Thoracic aorta (tissue), 2 donors: ENCODE data around the gene PRR18. TPM values are rescaled to one million over a fixed set of nuclear protein-coding genes. Genes with fewer than 3 reads are reported as not detected.

Experiments used
- ATAC-seq: fragments of 150-250 bp; one replicate; pipeline ENCODE4 v1.8.0; 2017; ENCODE audit warnings: low read depth; ENCODE audit not compliant: insufficient number of reproducible peaks, low FRiP score
- DNase-seq: peaks from one replicate; pipeline ENCODE4 v3.0.0-alpha.2; 2020; ENCODE audit warnings: low spot score
- H3K27ac ChIP-seq, 2 donors: fragments of 200-600 bp; sonication (generic); 1 replicate in 1 of 2; 2 replicates in 1 of 2; pipeline ENCODE4 v1.5.1; 2016; ENCODE audit warnings: mild to moderate bottlenecking in 2 of 2, moderate library complexity in 2 of 2
- H3K27me3 ChIP-seq: fragments of 200-600 bp; sonication (generic); replicated peaks from 2 replicates; pipeline ENCODE4 v1.6.0; 2016; ENCODE audit warnings: mild to moderate bottlenecking; ENCODE audit not compliant: insufficient read depth
- H3K36me3 ChIP-seq: fragments of 200-600 bp; sonication (generic); one replicate; pipeline ENCODE4 v1.5.1; 2016
- H3K4me1 ChIP-seq, 2 donors: fragments of 200-600 bp; sonication (generic); 1 replicate in 1 of 2; 2 replicates in 1 of 2; pipeline versions ENCODE4 v1.5.1 to v1.6.0; 2016; ENCODE audit warnings: low read depth in 2 of 2, mild to moderate bottlenecking in 1 of 2; ENCODE audit not compliant: control insufficient read depth in 1 of 2
- H3K4me3 ChIP-seq: fragments of 200-600 bp; sonication (generic); 2 replicates; pipeline ENCODE4 v1.5.1; 2016; ENCODE audit warnings: mild to moderate bottlenecking
- H3K9me3 ChIP-seq: fragments of 200-600 bp; sonication (generic); 2 replicates; pipeline ENCODE4 v1.5.1; 2016
- total RNA-seq, 2 donors: library from RNA; depleted of rRNA; stranded (reverse); fragments of >200 nt; gene quantifications; one replicate each; pipeline versions ENCODE4 v1.1.0 to v1.2.3, GENCODE V29; 2016
- TF ChIP-seq, protein P1 (sequence below): fragments of 200-600 bp; sonication (generic); IDR thresholded peaks from one replicate; pipeline ENCODE4 v1.5.1; 2019; ENCODE audit warnings: antibody characterized with exemption

The PRR18 gene, protein sequence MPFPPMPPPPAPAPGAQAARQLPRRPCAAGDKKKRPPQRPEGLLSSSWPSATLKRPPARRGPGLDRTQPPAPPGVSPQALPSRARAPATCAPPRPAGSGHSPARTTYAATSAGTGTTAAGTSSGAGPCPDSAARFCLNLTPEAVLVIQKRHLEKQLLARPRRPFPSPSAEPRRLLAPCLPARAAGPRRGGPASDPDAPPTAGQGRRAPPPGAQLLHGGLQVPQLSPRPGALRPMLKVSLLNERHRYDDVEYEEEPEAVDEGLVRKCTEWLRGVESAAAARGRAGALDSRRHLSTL
- total RNA-seq, result not detected

DNA sequence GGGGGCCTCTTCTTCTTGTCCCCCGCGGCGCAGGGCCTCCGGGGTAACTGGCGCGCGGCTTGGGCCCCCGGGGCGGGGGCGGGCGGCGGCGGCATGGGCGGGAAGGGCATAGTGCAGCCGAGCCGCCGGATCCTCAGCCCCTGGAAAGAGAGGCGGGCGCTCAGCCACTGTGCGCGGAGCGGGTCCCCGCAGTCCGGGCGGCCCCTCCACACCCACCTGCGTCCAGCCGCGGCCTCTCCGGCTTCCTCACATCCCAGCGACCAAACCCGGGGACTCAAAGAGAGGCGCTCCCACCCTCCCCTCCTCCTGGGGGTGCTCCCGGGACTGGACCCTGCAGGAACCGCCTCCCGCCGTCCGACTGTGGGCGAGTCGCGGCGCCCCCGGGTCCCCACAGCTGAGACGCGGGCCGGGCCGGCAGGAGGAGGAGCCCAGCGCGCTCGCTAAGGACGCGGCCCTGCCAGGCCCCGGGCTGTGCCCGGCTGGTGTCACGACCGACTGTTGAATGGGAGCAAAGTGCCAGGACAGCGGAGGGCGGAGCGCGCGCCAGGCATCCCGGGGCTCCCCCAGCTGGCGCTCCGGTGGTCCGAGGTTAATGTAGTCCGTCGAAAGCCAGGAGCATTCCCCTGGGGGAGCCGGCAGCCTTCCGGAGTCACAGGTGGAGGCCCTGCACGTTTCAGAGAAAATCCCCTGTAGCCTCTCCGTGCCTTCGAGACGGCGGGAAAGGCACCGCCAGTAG is at the start of gene PRR18:
Gene PRR18, minus strand, starts transcription at position 360 of the 736 bp plus-strand sequence. Its CDS starts 250 bp downstream, at position 110.
- Histone ChIP-seq H3K27me3 (peaks cover 12% of the 10 kb centered on the region), H3K4me3 (peak within 1 kb of the TSS; percentile 75), H3K27ac (no peak within 1 kb of the TSS), H3K9me3 (no peaks in the 10 kb centered on the region), H3K4me1 (peaks cover 0 to 18% of the 10 kb centered on the region in 2 donors), H3K36me3 (no peaks in the 10 kb centered on the region)
- no peak for DNase-seq
- no peak for ATAC-seq
- TF ChIP-seq, protein P1, sequence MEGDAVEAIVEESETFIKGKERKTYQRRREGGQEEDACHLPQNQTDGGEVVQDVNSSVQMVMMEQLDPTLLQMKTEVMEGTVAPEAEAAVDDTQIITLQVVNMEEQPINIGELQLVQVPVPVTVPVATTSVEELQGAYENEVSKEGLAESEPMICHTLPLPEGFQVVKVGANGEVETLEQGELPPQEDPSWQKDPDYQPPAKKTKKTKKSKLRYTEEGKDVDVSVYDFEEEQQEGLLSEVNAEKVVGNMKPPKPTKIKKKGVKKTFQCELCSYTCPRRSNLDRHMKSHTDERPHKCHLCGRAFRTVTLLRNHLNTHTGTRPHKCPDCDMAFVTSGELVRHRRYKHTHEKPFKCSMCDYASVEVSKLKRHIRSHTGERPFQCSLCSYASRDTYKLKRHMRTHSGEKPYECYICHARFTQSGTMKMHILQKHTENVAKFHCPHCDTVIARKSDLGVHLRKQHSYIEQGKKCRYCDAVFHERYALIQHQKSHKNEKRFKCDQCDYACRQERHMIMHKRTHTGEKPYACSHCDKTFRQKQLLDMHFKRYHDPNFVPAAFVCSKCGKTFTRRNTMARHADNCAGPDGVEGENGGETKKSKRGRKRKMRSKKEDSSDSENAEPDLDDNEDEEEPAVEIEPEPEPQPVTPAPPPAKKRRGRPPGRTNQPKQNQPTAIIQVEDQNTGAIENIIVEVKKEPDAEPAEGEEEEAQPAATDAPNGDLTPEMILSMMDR, result no peak

DNA sequence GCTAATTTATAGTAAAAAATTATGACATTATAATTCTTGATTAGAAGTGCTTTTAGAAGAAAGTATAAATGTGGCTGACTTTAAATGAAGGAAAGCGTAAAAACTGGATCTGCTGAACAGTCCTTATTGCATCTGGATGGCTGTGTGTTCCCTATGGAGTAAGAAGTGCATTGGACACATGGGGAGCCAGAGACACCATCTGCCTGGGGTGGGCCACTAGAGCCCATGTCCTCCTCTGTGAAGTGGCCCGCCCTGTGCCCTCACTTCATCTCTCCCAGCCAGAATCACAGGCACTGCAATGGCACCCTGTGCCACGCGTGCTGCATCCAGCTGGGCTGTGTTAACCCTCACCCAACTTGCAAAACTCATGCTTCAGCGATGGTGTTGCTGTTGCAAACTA is 47.4 kb upstream of the PRR18 start:
- H3K9me3 ChIP-seq, result no peaks in the 10 kb centered on the region
- no peaks in the 10 kb centered on the region for H3K4me1 ChIP-seq
- ATAC-seq (no peak), DNase-seq (no peak)
- TF ChIP-seq, protein P1, result no peak
- no peaks in the 10 kb centered on the region for H3K36me3 ChIP-seq
- no peaks in the 10 kb centered on the region for H3K27me3 ChIP-seq
- H3K27ac ChIP-seq, result no peak overlapping the region
- H3K4me3 ChIP-seq, result no peak overlapping the region

DNA sequence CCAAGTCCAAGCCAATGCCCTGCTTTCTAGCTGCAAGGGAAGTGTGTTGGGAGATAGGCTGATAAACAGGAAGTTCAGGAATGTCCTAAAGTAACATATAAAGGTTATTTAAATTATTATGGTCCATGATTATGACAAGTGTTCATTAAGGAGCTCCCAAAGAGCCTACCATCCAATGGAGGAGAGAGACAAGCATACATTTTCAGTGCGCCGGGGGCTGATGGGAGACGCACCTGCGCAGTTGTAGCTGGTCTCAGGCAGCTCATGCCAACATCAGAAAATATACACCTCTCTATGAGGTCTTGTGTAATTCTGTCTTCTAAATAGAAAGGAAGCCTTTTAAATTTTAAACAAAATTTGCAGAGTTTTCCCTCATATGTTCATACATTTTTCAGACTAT is 46.8 kb upstream of the PRR18 start:
- Histone ChIP-seq H3K36me3 (no peaks in the 10 kb centered on the region), H3K27ac (no peak overlapping the region), H3K4me1 (no peaks in the 10 kb centered on the region), H3K27me3 (no peaks in the 10 kb centered on the region), H3K9me3 (no peaks in the 10 kb centered on the region), H3K4me3 (no peak overlapping the region)
- DNase-seq, result no peak
- ATAC-seq, result no peak
- TF ChIP-seq, protein P1, result no peak

DNA sequence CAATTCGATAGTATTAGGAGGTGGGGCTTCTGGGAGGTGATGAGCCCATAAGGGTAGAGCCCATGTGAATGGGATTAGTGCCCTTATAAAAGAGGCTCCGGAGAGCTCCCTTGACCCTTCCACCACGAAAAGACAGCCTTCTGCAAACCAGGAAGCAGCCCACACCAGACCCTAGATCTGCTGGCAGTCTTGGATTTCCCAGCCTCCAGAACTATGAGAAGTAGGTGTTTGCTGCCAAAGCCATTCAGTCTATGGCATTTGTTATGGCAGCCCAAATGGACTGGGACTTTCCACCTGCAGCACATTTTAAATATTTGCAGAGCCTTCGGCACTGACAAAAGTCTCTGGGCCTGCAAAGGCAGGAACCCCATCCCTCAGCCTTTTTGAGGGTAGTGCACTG is 46.0 kb upstream of the PRR18 start:
- TF ChIP-seq, protein P1, result no peak
- DNase-seq (no peak), ATAC-seq (no peak)
- no peak overlapping the region for H3K4me3 ChIP-seq
- no peaks in the 10 kb centered on the region for H3K9me3 ChIP-seq
- no peaks in the 10 kb centered on the region for H3K4me1 ChIP-seq
- no peaks in the 10 kb centered on the region for H3K27me3 ChIP-seq
- H3K36me3 ChIP-seq, result no peaks in the 10 kb centered on the region
- H3K27ac ChIP-seq, result no peak overlapping the region

DNA sequence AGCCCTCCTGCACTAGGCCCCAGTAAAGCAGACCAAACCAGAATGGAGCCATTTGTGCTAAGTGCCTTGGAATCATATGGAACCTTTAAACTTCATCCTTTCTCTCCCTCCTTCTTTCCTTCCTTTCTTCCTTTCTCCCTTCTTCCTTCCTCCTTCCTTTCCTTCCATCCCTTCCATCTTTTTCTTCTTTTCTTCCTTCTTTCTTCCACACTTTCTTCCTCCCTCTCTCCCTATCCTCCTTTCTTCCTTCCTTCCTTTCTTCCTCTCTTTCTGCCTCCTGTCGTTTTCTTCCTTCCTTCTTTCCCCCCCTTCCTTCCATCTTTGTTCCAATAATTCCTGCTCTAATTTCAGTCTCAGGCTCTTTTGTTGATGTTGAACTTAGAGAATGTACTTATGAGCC is 45.3 kb upstream of the PRR18 start:
- H3K27me3 ChIP-seq, result no peaks in the 10 kb centered on the region
- no peak for DNase-seq
- no peaks in the 10 kb centered on the region for H3K4me1 ChIP-seq
- no peak for ATAC-seq
- no peaks in the 10 kb centered on the region for H3K36me3 ChIP-seq
- H3K4me3 ChIP-seq, result no peak overlapping the region
- no peak overlapping the region for H3K27ac ChIP-seq
- H3K9me3 ChIP-seq, result no peaks in the 10 kb centered on the region
- TF ChIP-seq, protein P1, result no peak
